Body of pancreas (tissue), 4 donors: ENCODE data around the gene HDX.
"Not testable (repeated sequence)": the region's sequence is repeated elsewhere in the genome, so short reads cannot be mapped to it uniquely, and the experiment has no call there.

ENCODE experiments used
- CTCF ChIP-seq, 7 experiments: fragments of 450-650 bp in 4 of 7; fragments of 200-600 bp in 3 of 7; sonication (generic) in 3 of 7; IDR thresholded peaks; one replicate each; pipeline ENCODE4 v1.5.1; 2016 to 2019; ENCODE audit warnings: antibody characterized with exemption in 7 of 7
- POLR2A ChIP-seq, 3 donors: fragments of 450-650 bp; IDR thresholded peaks; one replicate each; pipeline ENCODE4 v1.6.1; 2016; ENCODE audit warnings: antibody characterized with exemption in 3 of 3, mild to moderate bottlenecking in 2 of 3

DNA sequence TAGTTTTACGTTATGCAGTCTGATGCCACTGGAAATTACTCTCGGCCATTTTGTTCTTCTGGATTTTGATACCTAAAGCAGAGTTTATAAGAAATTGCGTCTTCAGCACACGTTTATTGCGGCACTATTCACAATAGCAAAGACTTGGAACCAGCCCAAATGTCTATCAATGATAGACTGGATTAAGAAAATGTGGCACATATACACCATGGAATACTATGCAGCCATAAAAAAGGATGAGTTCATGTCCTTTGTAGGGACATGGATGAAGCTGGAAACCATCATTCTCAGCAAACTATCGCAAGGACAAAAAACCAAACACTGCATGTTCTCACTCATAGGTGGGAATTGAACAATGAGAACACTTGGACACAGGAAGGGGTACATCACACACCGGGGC is 35.4 kb upstream of the HDX start:
- not testable (repeated sequence) for TF ChIP-seq POLR2A, CTCF (IDR thresholded peaks at IDR 0.05)
